Stimulated activated CD4-positive, alpha-beta T cell treated with anti-CD3 and anti-CD28 coated beads, Interleukin-15, amount 100 ng/mL, for 1 hour (primary cell): ENCODE results near the gene MYH14.
"Not testable (repeated sequence)": the region's sequence is repeated elsewhere in the genome, so short reads cannot be mapped to it uniquely, and the experiment has no call there.

Experiments
- DNase-seq, 2 donors: peaks; one replicate each; pipeline ENCODE4 v3.0.0-alpha.2; 2020; ENCODE audit warnings: low read depth in 1 of 2, low spot score in 1 of 2

Gene MYH14

GRCh38 chr19:50330365-50331078, 127.1 kb downstream of the MYH14 start:
- peak; percentile 63 to 75 for DNase-seq

- no peak for DNase-seq
Measured at GRCh38 chr19:50331221-50331993, 128.0 kb downstream of the MYH14 start.

DNA sequence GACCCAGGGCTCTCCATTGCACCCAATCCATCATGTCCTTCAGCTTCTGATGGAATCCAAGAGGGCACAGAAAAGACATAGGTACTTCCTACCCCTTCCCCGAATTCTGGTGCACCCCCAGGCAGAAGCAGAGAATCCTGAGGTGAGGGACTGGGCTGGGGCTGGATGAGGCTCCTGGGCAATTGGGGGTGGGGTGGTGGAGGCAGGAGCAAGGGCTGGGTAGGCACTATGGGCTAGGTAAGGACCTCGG, 128.5 kb downstream of the MYH14 start:
- no peak for DNase-seq

- DNase-seq: no peak
Measured at GRCh38 chr19:50332244-50333038, 129.0 kb downstream of the MYH14 start.

DNA sequence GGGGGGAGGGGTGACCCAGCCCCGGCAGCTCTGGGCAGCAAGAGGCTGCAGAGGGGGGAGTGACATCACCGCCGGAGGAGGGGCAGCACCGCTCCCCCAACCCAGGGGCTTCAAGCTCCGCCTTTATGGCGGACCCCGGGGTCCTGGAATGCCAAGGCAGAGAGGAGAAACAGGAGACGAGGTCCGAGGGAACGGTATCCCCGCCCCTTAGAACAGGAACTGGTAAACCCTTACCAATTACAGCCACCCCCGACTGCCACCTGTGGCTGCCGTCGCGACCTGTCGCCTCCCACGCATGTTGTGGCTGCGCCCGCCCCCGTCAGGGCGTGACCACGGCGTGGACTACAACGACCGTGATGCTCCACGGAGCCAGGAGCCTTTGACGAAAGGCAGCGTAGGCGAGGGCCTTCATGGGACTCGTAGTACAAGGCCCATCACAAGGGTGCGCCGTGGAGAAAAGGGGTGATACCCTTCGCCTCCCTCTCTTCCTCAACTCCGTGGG, 129.9 kb downstream of the MYH14 start:
- peak; percentile 74 to 86 for DNase-seq

DNA sequence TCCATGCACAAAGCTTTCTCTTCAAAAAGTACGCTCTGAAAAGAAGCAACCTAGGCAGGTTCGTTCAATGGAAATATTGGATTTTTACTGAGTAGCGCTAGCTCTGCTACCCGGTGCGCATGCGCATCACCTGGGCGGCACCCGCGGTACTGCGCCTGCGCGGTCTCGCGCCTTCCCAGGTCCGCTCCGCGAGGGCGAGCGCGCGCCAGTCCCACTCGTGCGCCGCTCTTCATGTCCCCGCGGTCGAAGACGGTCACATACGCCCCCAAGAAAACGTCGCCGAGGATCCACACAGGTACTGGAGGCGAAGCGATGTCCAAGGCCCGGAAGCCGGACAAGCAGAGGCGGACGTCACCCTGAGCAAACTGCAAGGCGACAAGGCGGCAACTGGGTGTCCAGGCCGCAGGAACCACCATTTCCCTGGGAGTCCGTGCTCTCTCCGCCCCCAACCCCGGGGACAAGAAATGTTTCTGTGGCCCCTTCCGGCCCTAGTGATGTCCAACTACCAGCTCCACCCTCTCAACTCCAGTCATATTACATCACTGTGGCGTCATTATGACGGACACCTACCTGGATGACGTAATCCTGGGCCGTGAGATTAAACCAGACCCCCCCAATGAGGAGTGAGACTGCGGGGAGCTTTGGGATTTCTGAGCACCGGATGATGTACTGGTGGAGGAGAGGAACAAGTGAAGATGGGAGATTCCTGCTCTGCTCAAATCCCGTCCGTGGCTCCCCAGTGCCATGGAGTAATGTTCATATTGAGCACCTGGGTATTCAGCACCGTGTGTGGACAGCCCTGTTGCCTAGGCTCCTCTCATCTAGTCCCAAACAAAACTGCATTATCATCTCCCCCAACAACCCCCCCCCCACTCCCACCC, 130.6 kb downstream of the MYH14 start:
- peak; percentile 70 to 80 for DNase-seq

DNA sequence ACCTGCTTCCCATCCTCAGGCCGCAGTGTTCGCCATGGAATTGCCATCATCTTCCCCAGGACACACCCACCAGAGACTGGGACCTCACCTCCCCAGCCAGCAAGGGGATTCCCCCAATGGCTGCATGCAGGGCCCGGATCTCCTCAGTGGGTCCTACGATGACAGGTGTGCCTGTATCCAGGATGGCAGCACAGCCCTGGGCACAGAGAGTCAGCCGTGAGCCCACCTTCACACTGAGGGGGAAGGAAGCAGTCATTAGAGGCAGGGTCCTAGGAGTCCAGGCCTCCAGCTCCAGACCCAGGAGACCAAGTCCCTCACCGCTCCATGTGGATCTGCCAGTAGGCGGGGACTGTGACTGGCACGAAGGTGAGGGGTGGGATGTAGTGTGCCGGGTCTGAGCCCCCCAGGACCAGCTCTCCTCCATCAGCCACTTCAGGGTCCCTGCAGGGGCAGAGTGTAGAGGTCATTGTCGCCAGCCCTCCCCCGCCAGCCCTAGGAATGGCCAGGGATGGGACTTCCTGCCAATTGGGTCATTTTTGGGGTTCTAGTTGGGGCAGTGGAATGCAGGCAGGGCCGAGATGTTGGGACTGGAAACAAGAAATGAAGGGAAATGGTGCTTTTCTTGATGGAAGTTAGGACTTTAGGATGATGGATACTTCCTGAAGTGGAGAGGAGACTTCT, 131.5 kb downstream of the MYH14 start:
- no peak for DNase-seq

DNA sequence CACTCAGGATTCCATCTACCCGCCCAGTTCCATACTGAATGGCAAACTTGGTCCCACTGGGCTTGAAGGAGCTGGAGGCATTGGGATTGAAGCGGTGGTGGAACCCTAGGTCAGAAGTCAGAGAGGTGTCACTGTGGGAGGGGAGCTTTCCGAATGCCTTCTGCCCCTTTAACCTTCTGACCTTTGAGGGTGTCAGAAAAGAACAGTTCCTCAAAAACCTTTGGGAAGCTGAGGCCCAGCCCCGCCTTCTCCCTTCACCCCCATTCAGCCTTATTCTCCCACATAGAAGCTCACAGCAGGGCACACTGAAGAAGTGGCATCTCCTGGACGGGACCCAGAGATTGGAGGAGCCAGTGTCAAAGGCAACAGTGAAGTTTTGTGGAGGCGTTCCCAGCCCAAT, 133.6 kb downstream of the MYH14 start:
- not testable (repeated sequence) for DNase-seq

GRCh38 chr19:50340331-50340730, 136.9 kb downstream of the MYH14 start:
- DNase-seq: no peak

DNA sequence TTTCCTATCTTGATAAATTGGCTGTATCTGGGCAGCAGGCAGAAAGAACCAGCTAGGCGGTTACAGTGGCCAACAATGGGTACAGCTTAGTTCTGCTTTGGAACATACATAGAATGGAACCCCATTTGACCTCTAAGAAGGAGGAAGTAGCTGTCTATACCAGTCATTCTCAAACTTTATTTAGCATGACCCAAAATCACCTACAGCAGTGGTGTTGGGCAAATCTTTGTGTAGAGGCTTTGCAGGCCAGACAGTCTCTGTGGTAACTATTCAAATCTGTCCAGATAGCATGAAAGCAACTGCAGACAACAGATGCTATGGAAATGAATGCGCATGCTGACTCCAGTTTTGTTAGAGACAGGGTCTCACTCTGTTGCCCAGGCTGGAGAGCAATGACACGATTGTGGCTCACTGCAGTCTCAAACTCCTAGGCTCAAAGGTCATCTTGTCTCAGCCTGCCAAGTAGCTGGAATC, 137.7 kb downstream of the MYH14 start:
- no peak for DNase-seq

- DNase-seq: no peak
Measured at GRCh38 chr19:50344661-50345318, 141.4 kb downstream of the MYH14 start.

DNA sequence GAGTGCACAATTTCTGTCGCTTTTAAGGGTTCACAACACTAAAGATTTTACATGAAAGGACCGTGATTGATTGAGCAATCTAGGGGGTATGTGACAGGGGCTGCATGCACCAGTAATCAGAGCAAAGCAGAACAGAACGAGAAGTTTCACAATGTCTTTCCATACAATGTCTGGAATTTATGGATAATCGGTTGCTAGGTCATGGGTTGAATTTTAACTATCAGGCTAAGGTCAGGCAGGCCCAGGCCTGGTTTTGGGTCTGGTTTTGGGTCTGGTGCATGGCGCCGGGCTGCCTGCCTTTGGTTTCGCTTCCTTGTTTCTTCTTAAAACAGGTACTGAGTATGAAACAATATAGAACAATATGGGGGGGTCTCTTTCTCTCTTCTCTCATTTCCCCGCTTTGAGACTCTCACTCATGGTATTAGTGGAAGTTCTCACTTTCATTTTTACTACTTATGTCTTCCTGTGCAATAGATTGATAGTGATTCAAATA, 143.7 kb downstream of the MYH14 start:
- not testable (repeated sequence) for DNase-seq

DNA sequence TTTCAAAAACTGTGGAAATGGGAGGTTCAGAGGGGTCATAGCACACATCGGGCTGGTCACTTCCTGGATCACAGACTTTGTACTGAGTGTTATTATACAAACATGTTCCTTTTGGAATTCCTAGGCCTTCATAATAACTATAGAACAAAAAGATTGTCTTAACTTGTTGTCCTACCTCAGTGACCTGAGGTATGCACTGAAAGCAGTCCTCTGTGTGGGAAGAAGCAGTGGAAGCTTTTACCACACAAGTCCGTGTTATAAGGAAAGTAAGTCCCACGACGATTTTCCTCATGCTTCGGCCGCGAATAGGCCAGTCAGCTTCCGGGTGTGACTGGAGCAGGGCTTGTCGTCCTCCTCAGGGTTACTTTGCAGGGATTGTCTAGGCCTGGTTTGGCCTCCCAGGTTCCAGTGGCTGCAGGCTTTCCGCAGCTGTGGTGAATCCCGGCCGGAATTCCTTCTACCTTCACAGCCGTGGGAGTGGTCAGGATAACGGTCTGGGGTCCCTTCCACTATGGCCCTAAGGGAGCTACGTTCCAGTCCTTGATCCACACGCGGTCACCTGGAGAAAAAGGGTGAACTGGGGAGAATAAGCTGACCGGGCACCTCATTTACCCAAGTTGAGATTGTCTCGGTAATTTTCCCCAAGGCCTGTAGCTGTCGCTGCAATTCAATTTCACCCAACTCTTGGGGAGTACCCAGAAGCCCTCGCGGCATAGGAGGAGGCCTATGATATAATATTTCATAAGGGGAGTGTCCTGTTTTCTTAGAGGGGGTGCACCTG, 146.0 kb downstream of the MYH14 start:
- no peak for DNase-seq

- DNase-seq: no peak
Measured at GRCh38 chr19:50352242-50352641, 148.8 kb downstream of the MYH14 start.

GRCh38 chr19:50353487-50353880, 150.1 kb downstream of the MYH14 start:
- DNase-seq: not testable (repeated sequence)

- DNase-seq: no peak
Measured at GRCh38 chr19:50356691-50357177, 153.3 kb downstream of the MYH14 start.

DNA sequence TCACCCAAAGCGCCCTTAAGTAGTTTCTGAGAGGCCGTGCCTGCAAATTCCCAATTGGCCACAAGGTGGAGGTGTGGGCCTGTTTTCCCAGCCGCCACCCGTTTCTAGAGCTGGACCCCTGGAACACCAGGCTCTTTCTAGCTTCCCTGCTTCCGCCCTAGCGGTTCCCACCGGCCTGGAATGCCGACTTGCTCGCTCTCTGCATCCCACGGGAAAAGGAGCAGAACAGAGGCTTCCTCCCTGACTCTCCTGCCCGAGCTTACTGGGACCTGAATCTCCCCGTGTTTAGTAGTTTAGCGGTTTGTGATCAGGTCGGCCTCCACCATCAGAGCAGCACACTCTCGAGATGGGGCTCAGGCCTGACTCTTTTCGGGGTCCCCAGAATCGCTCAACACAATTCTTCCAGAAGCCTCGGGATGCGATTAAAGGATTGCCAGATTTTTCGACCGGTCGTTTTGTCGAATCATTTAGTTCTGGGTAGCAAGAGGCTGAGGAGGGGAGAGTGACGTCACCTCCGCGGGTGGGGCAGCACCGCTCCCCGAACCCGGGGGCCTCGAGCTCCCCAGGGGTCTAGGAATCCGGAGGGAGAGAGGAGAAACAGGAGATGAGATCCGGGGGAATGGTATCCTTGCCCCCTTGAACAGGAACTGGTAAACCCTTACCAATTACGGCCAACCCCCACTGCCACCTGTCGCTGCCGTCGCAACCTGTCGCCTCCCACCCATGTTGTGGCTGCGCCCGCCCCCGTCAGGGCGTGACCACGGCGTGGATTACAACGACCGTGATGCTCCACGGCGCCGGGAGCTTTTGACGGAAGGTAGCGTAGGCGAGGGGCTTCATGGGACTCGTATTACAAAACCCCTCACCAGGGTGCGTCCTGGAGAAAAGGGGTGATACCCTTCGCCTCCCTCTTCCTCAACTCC, 154.0 kb downstream of the MYH14 start:
- peak; percentile 71 to 85 for DNase-seq
